HG03432 (cell line): ENCODE measurements around the gene PRG3.
"Not testable (repeated sequence)": the region's sequence is repeated elsewhere in the genome, so short reads cannot be mapped to it uniquely, and the experiment has no call there.

ENCODE experiments used
- ATAC-seq: cut with Tn5 transposase; IDR thresholded peaks from one replicate; pipeline ENCODE4 v1.9.1; 2021; ENCODE audit warnings: mild to moderate bottlenecking, moderate library complexity; ENCODE audit not compliant: unreplicated experiment

PRG3 gene

GRCh38 chr11:57361420-57361819 lies 19.5 kb downstream of the PRG3 start:
- not testable (repeated sequence) for ATAC-seq

DNA sequence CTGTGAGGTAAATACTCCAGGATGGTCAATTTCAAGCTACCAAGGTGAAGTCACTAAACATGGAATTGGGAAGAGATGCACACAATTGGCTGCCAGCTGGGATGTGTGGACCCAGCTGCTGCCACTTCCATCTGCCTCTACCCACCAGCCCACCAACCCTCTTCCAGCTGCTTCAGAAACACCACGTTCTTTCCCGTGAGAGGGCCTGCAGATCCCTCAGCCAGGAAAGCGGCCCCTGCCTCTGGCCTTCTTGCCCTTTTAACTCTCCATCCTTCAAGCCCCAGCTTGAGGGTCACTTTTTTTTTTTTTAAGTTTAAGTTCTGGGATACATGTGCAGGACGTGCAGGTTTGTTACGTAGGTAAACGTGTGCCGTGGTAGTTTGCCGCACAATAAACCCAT lies 20.0 kb downstream of the PRG3 start:
- no peak for ATAC-seq

DNA sequence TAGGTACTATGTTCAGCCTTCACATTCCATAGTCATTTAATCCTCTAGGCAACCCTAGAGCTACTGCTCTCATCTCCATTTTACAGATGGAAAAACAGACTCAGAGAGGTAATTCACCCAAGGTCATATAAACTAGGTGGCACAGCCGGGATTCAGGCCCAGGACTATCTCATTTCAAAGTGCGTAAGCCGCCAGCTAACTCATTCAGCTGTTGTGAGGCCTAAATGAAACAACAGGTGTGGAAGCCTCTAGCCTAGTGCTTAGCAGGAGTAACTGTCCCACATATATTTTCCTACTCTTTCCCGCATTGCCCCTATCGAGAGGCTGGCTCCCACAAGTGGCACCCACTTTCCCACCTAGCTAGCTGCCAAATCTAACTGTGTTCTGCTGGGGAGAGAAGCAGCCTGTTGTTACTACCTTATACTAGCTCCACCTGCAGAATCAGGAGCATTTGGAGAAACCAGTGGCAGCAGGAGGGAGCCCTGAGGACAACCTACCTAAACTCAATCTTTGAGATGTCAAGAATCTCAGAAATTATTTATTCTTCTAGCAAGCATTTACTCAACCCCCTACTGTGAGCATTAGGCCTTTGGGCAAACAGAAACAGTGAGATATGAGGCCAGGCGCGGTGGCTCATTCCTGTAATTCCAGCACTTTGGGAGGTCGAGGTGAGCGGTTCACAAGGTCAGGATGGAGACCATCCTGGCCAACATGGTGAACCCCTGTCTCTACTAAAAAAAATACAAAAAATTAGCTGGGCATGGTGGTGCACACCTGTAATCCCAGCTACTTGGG lies 20.9 kb downstream of the PRG3 start:
- ATAC-seq = no peak

- ATAC-seq = no peak
These were observed 21.6 kb downstream of the PRG3 start for GRCh38 chr11:57359396-57359795.

GRCh38 chr11:57358991-57359390 lies 22.0 kb downstream of the PRG3 start:
- no peak for ATAC-seq

GRCh38 chr11:57358543-57358961 lies 22.4 kb downstream of the PRG3 start:
- ATAC-seq = no peak

GRCh38 chr11:57357856-57358255 lies 23.1 kb downstream of the PRG3 start:
- ATAC-seq = no peak

GRCh38 chr11:57357310-57357709 lies 23.6 kb downstream of the PRG3 start:
- ATAC-seq = no peak

DNA sequence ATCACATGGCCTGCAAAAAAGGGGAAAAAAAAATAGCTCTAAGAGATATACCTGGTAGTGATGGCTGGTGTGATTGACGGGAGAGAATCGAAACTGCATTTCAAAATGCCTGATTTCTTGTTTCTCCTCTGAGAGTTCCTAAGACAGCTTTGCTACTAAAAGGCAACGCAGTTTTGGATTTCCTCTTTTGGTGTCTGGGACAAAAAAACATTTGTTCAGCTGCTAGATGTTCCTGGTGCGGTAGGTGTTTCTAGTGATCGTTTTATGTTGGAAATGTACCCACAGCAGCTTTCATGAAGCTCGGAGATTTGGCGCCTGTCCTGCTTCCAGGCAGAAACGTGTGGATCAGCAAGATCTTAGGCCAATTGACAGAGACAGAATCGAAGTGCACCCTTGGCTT lies 24.7 kb downstream of the PRG3 start:
- no peak for ATAC-seq

- no peak for ATAC-seq
These were observed 26.3 kb downstream of the PRG3 start for GRCh38 chr11:57354699-57355098.

GRCh38 chr11:57353852-57354251 lies 27.1 kb downstream of the PRG3 start:
- ATAC-seq = no peak

GRCh38 chr11:57353446-57353845 lies 27.5 kb downstream of the PRG3 start:
- no peak for ATAC-seq

GRCh38 chr11:57353036-57353435 lies 27.9 kb downstream of the PRG3 start:
- no peak for ATAC-seq

DNA sequence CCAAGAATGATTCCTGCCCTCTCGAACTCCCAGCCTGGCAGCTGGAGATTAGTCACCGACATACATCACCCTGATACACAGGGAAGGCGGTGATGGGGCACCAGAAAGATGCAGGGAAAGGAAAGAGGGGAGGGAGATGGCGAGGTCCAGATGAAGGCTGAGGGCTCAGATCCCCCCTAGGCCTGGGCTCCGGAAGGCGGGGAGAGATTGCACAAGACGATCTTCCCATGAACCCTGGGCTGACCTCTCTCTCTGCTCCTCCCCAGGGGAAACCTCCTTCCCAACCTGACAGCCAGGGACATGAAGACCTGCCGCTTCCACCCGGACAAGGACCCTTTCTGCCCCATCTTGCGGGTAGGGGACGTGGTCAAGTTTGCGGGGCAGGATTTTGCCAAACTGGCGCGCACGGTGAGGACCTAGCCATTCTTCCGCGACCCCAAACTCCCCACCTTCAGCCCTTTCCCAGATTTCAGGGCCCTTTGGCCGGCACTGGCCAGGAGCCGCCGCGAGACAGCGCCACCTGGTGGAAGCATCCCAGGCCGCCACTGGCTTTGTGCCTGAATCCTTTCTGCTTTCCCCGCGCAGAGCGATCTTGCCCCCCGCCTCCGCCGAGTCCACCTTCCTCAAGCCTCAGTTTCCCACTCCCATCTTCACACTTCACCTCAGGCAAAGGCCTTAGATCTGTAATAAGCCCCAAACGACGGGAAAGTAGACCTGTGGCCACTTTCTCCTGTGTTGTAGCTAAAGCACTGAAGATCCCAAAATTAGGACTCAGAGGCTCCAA lies 31.3 kb downstream of the PRG3 start:
- peak; percentile 65 for ATAC-seq

- ATAC-seq = no peak
These were observed 32.2 kb downstream of the PRG3 start for GRCh38 chr11:57348636-57349313.

GRCh38 chr11:57348052-57348451 lies 32.9 kb downstream of the PRG3 start:
- no peak for ATAC-seq

GRCh38 chr11:57347336-57347735 lies 33.6 kb downstream of the PRG3 start:
- no peak for ATAC-seq

- ATAC-seq = peak; percentile 63
These were observed 35.3 kb downstream of the PRG3 start for GRCh38 chr11:57345555-57346211.

DNA sequence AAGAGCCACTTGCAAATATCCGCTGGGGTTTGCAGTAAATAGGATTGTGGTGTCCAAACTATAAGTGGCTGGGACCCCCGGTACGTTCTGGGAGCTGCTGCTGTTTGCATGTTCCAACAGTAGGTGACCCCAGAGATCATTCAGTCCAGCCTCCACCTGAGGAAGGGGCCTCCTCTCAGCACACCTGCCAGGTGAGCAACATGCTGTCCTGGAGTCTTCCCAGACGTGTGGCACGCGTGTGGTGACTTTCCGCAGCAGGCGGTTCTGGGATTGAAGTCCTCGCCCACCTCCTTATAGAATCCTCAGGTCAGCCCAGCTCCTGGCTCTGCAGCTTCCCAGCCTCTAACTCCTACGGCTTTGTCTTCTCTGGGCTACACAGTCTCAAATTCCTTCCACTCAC lies 36.1 kb downstream of the PRG3 start:
- ATAC-seq = no peak

- ATAC-seq = no peak
These were observed 37.1 kb downstream of the PRG3 start for GRCh38 chr11:57343825-57344224.

GRCh38 chr11:57342702-57343101 lies 38.2 kb downstream of the PRG3 start:
- no peak for ATAC-seq
